GM12878 (cell line): ENCODE data around the gene COPZ2. TPM values are rescaled to one million over a fixed set of nuclear protein-coding genes. Genes with fewer than 3 reads are reported as not detected.
A peak's percentile ranks its signal among the peaks of the same experiment; 100 is the strongest.

Experiments
- ATF7 ChIP-seq: fragments of 450-650 bp; IDR thresholded peaks from 2 replicates; pipeline ENCODE4 v1.6.1; 2016; ENCODE audit warnings: low read depth, mild to moderate bottlenecking
- BACH1 ChIP-seq: fragments of 450-650 bp; IDR thresholded peaks from 2 replicates; pipeline ENCODE4 v1.6.1; 2017; ENCODE audit warnings: mild to moderate bottlenecking, borderline replicate concordance
- BHLHE40 ChIP-seq, 2 experiments: fragments of 450-650 bp in 1 of 2; IDR thresholded peaks; 2 replicates each; pipeline ENCODE4 v1.6.1; 2011 to 2017; ENCODE audit warnings: low read depth in 2 of 2, borderline replicate concordance in 1 of 2, improper control_type of control experiment in 1 of 2, low read length in 1 of 2, mild to moderate bottlenecking in 1 of 2
- BRCA1 ChIP-seq: IDR thresholded peaks from 2 replicates; pipeline ENCODE4 v1.6.1; 2011; ENCODE audit warnings: low read depth, low read length, improper control_type of control experiment
- CBFB ChIP-seq: IDR thresholded peaks from 2 replicates; pipeline ENCODE4 v1.6.1; 2016; ENCODE audit warnings: antibody characterized with exemption, low read depth
- CHD2 ChIP-seq: IDR thresholded peaks from 2 replicates; pipeline ENCODE4 v1.6.1; 2011; ENCODE audit warnings: low read depth, low read length, improper control_type of control experiment, borderline replicate concordance
- E2F8 ChIP-seq: fragments of 450-650 bp; IDR thresholded peaks from 2 replicates; pipeline ENCODE4 v1.6.1; 2018; ENCODE audit warnings: mild to moderate bottlenecking, low read depth, moderate library complexity; ENCODE audit not compliant: partially characterized antibody
- IRF5 ChIP-seq: fragments of 450-650 bp; IDR thresholded peaks from 2 replicates; pipeline ENCODE4 v1.6.1; 2017; ENCODE audit warnings: borderline replicate concordance
- LARP7 ChIP-seq: fragments of 450-650 bp; IDR thresholded peaks from 2 replicates; pipeline ENCODE4 v1.6.1; 2017; ENCODE audit warnings: mild to moderate bottlenecking
- MEF2B ChIP-seq: fragments of 450-650 bp; IDR thresholded peaks from 2 replicates; pipeline ENCODE4 v1.6.1; 2018; ENCODE audit warnings: mild to moderate bottlenecking, moderate library complexity; ENCODE audit not compliant: partially characterized antibody, poor library complexity, severe bottlenecking
- MLLT1 ChIP-seq: fragments of 450-650 bp; IDR thresholded peaks from 2 replicates; pipeline ENCODE4 v1.6.1; 2016; ENCODE audit warnings: mild to moderate bottlenecking
- SIX5 ChIP-seq: IDR thresholded peaks from 2 replicates; pipeline ENCODE4 v1.6.1; 2011; ENCODE audit warnings: mild to moderate bottlenecking, low read depth, low read length, moderate library complexity; ENCODE audit not compliant: severe bottlenecking
- SMC3 ChIP-seq: IDR thresholded peaks from 2 replicates; pipeline ENCODE4 v1.6.1; 2011; ENCODE audit warnings: low read length, improper control_type of control experiment, borderline replicate concordance
- SP1 ChIP-seq: IDR thresholded peaks from one replicate; pipeline ENCODE4 v1.6.1; 2011; ENCODE audit warnings: low read depth, low read length
- STAT3 ChIP-seq: IDR thresholded peaks from 2 replicates; pipeline ENCODE4 v1.6.1; 2011; ENCODE audit warnings: low read depth, low read length, improper control_type of control experiment
- SUPT20H ChIP-seq: IDR thresholded peaks from 2 replicates; pipeline ENCODE4 v1.6.1; 2011; ENCODE audit warnings: low read depth, mild to moderate bottlenecking, low read length, moderate library complexity, borderline replicate concordance; ENCODE audit not compliant: control insufficient read depth
- TCF12 ChIP-seq: IDR thresholded peaks from 2 replicates; pipeline ENCODE4 v1.6.1; 2011; ENCODE audit warnings: low read depth, mild to moderate bottlenecking, low read length
- polyA plus RNA-seq, 11 experiments: library from polyadenylated mRNA; depleted of rRNA in 4 of 11; unstranded in 6 of 11; stranded (reverse) in 5 of 11; fragments of >200 nt; fragmentation: Nextera tagmentation in 4 of 11; fragmentation: Illumina TruSeq in 1 of 11; extraction: Ambion mirVana in 4 of 11; extraction: Trizol in 1 of 11; gene quantifications; 1 replicate in 1 of 11; 2 replicates in 10 of 11; pipeline versions ENCODE4 v1.2.1 to v1.2.3, GENCODE V29; 2011 to 2016; ENCODE audit warnings: inconsistent platforms in 2 of 11, missing spikeins in 2 of 11, low read depth in 1 of 11
- total RNA-seq, 4 experiments: library from RNA; depleted of rRNA in 3 of 4; stranded (reverse); fragments of >200 nt in 3 of 4; fragmentation: Illumina TruSeq in 1 of 4; extraction: Trizol in 1 of 4; gene quantifications; 2 replicates each; pipeline versions ENCODE4 v1.2.1 to v1.2.3, GENCODE V29; 2013 to 2021
- TF ChIP-seq, protein P1 (sequence below): fragments of 150-350 bp; IDR thresholded peaks from 2 replicates; pipeline ENCODE4 v1.6.1; 2014; ENCODE audit warnings: mild to moderate bottlenecking, low read depth, low read length
- TF ChIP-seq, protein P2 (sequence below), 3 experiments: IDR thresholded peaks in 2 of 3; conservative IDR thresholded peaks in 1 of 3; 2 replicates each; pipeline ENCODE4 v1.5.1; 2011; ENCODE audit warnings: low read depth in 3 of 3, low read length in 3 of 3, mild to moderate bottlenecking in 3 of 3, control low read depth in 2 of 3, moderate library complexity in 2 of 3, inconsistent platforms in 1 of 3, mixed read lengths in 1 of 3; ENCODE audit not compliant: control insufficient read depth in 2 of 3, insufficient read depth in 1 of 3; ENCODE audit errors: extremely low read depth in 1 of 3

The COPZ2 gene
- total and polyA plus RNA-seq, 10 of the 15 experiments (the other 5 are each of a cell fraction or from before 2014, with no cell fraction given), result 0.20 to 4.3 (median 2.6) TPM

GRCh38 chr17:48037036-48037837 lies at the start of gene COPZ2 (continued):
- peak; percentile 47; the same call in 1 of the 2 replicates for TF ChIP-seq MLLT1
- TF ChIP-seq MEF2B, result no peak
- peak; percentile 32; the same call in 1 of the 2 replicates for TF ChIP-seq TCF12
- 0 out of 4 replicates have a peak, but pooled peaks of 1 of the 2 experiments have one; percentile 5 for TF ChIP-seq BHLHE40 (IDR thresholded peaks at IDR 0.05; ENCODE audit: borderline replicate concordance in 1 of 2, low read depth in 2 of 2, low read length in 1 of 2)
- TF ChIP-seq ATF7, result no peak
- TF ChIP-seq CBFB, result no peak
- TF ChIP-seq CHD2, result peak; percentile 33; the same call in 1 of the 2 replicates
- TF ChIP-seq BACH1, result 0 out of 2 replicates have a peak, but pooled peaks have one; percentile 21
- no peak for TF ChIP-seq IRF5
- TF ChIP-seq, protein P1, sequence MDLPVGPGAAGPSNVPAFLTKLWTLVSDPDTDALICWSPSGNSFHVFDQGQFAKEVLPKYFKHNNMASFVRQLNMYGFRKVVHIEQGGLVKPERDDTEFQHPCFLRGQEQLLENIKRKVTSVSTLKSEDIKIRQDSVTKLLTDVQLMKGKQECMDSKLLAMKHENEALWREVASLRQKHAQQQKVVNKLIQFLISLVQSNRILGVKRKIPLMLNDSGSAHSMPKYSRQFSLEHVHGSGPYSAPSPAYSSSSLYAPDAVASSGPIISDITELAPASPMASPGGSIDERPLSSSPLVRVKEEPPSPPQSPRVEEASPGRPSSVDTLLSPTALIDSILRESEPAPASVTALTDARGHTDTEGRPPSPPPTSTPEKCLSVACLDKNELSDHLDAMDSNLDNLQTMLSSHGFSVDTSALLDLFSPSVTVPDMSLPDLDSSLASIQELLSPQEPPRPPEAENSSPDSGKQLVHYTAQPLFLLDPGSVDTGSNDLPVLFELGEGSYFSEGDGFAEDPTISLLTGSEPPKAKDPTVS, result no peak
- TF ChIP-seq, protein P2, sequence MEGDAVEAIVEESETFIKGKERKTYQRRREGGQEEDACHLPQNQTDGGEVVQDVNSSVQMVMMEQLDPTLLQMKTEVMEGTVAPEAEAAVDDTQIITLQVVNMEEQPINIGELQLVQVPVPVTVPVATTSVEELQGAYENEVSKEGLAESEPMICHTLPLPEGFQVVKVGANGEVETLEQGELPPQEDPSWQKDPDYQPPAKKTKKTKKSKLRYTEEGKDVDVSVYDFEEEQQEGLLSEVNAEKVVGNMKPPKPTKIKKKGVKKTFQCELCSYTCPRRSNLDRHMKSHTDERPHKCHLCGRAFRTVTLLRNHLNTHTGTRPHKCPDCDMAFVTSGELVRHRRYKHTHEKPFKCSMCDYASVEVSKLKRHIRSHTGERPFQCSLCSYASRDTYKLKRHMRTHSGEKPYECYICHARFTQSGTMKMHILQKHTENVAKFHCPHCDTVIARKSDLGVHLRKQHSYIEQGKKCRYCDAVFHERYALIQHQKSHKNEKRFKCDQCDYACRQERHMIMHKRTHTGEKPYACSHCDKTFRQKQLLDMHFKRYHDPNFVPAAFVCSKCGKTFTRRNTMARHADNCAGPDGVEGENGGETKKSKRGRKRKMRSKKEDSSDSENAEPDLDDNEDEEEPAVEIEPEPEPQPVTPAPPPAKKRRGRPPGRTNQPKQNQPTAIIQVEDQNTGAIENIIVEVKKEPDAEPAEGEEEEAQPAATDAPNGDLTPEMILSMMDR (IDR thresholded peaks at IDR 0.05 in 2 of 3, conservative IDR thresholded peaks at IDR 0.05 in 1 of 3; ENCODE audit: control insufficient read depth in 2 of 3, extremely low read depth in 1 of 3, insufficient read depth in 1 of 3, low read depth in 3 of 3, low read length in 3 of 3), result peak; percentile 67 to 91 (median 73)
- TF ChIP-seq BRCA1, result 0 out of 2 replicates have a peak, but pooled peaks have one; percentile 11
- TF ChIP-seq SIX5, result no peak
- TF ChIP-seq E2F8, result no peak
- TF ChIP-seq SMC3, result peak; percentile 30; the same call in 1 of the 2 replicates
- peak; percentile 39; the same call in 1 of the 2 replicates for TF ChIP-seq LARP7
- TF ChIP-seq STAT3, result no peak
- no peak for TF ChIP-seq SP1
- TF ChIP-seq SUPT20H, result no peak
